Lower leg skin (tissue), 4 donors: Measurements from ENCODE around the gene RNF213. TPM values are rescaled to one million over a fixed set of nuclear protein-coding genes. Genes with fewer than 3 reads are reported as not detected.

Experiments
- DNase-seq, 2 donors: peaks; one replicate each; pipeline ENCODE4 v3.0.0-alpha.2; 2019; ENCODE audit warnings: low spot score in 2 of 2
- H3K4me3 ChIP-seq: fragments of 200-600 bp; sonication (generic); 2 replicates; pipeline ENCODE4 v1.5.1; 2017; ENCODE audit warnings: mild to moderate bottlenecking, low read depth; ENCODE audit not compliant: poor library complexity, severe bottlenecking
- POLR2A ChIP-seq, 2 donors: fragments of 450-650 bp; IDR thresholded peaks; one replicate each; pipeline ENCODE4 v1.6.1; 2016 to 2017; ENCODE audit warnings: antibody characterized with exemption in 2 of 2, mild to moderate bottlenecking in 1 of 2, moderate library complexity in 1 of 2
- WGBS, 2 donors: methylation state at CpG; one replicate each; pipeline ENCODE4 v1.1.5; 2018; 5-methylcytosine and 5-hydroxymethylcytosine counted together
- intact Hi-C: fragments of 100-400 bp; cut with DNase I; formaldehyde crosslinking; loops from one replicate; pipeline ENCODE4 v1.15.0; 2023; ENCODE audit warnings: low total_unique reads
- total RNA-seq, 4 donors: library from RNA; depleted of rRNA; stranded (reverse); fragments of >200 nt; gene quantifications; one replicate each; pipeline ENCODE4 v1.1.0, GENCODE V29; 2016
- TF ChIP-seq, protein P1 (sequence below), 3 donors: fragments of 450-650 bp; IDR thresholded peaks; one replicate each; pipeline ENCODE4 v1.5.1; 2016; ENCODE audit warnings: antibody characterized with exemption in 3 of 3, mild to moderate bottlenecking in 3 of 3, moderate library complexity in 2 of 3

The RNF213 gene
- total RNA-seq, 4 donors from 2014 or later = 48.4 to 103 (median 59.8) TPM

- TF ChIP-seq, protein P1, sequence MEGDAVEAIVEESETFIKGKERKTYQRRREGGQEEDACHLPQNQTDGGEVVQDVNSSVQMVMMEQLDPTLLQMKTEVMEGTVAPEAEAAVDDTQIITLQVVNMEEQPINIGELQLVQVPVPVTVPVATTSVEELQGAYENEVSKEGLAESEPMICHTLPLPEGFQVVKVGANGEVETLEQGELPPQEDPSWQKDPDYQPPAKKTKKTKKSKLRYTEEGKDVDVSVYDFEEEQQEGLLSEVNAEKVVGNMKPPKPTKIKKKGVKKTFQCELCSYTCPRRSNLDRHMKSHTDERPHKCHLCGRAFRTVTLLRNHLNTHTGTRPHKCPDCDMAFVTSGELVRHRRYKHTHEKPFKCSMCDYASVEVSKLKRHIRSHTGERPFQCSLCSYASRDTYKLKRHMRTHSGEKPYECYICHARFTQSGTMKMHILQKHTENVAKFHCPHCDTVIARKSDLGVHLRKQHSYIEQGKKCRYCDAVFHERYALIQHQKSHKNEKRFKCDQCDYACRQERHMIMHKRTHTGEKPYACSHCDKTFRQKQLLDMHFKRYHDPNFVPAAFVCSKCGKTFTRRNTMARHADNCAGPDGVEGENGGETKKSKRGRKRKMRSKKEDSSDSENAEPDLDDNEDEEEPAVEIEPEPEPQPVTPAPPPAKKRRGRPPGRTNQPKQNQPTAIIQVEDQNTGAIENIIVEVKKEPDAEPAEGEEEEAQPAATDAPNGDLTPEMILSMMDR (IDR thresholded peaks at IDR 0.05) = no peak
- no peak for TF ChIP-seq POLR2A (IDR thresholded peaks at IDR 0.05)
- H3K4me3 ChIP-seq = no peak overlapping the region
- 92 to 93% methylated on average over 46 to 48 of the region's 48 CpGs for WGBS, 2 donors
- DNase-seq = no peak
- intact Hi-C loops = no loop called here
These were observed 46.4 kb upstream of the RNF213 start for GRCh38 chr17:80214012-80214877.

DNA sequence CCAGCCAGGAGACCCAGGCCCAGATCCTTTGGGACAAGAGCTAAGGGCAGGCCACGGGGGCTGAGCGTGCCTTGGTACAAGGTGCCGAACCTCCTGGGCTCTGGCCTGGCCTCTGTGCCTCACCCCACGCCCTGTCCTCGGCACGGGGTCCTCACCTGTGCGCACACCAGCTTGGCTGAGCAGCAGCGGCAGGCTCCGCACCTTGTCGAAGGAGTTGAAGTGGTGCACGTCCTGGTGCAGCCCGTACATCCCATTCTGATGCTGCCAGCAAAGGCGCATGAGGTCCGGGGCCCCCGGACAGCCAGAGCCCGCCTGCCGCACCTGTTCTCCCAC is 45.8 kb upstream of the RNF213 start:
- DNase-seq = no peak
- intact Hi-C loops = no loop called here
- WGBS, 2 donors = 93 to 94% methylated on average over 12 to 17 of the region's 17 CpGs
- no peak overlapping the region for H3K4me3 ChIP-seq
- TF ChIP-seq, protein P1 (IDR thresholded peaks at IDR 0.05) = no peak
- TF ChIP-seq POLR2A (IDR thresholded peaks at IDR 0.05) = no peak

DNA sequence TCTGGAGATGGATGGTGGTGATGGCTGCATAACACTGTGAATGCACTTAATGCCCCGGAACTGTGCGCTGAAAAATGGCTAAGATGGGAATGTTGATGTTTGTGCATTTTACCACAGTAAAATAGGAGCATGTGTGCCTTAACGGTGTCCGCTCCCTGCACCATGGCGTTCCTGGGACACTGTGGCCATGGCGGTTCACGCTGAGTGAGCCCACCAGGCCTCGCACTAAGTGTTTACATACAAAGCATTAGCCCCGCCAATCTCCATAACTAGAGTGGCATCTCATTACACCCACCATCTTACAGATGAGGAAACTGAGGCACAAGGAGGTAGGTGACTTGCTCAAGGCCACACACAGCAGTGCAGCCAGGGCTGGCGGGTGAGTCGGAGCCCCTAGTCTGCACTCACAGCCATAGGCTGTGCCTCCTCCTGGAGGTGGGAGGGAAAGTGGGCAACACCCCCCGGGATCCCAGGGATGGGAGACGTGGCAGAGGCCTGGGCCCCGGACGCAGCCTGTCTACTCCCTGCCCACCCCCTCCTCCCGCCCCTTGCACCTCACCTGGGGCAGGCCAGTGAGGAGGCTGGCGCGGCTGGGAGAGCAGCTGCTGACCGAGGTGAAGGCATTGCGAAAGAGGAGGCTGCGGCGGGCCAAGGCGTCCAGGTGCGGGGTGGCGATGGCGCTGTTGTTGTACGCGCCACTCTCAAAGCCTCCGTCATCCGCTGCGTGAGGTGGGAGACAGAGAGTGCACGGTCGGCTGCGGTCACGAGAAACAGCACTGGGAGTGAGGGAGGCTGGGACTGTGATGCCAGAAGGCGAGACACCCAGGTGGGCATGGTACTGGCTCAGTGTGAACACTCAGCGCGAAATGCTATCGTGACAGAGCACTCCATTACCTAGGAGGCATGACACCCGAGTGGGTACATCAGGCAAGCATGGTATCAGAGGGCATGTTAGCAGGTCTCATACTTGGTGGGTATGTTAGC is 43.9 kb upstream of the RNF213 start:
- WGBS, 2 donors = 96% methylated on average over 35 to 40 of the region's 40 CpGs
- no peak overlapping the region for H3K4me3 ChIP-seq
- TF ChIP-seq, protein P1 (IDR thresholded peaks at IDR 0.05) = no peak
- TF ChIP-seq POLR2A (IDR thresholded peaks at IDR 0.05) = no peak
- no peak for DNase-seq
- intact Hi-C loops = no loop called here

DNA sequence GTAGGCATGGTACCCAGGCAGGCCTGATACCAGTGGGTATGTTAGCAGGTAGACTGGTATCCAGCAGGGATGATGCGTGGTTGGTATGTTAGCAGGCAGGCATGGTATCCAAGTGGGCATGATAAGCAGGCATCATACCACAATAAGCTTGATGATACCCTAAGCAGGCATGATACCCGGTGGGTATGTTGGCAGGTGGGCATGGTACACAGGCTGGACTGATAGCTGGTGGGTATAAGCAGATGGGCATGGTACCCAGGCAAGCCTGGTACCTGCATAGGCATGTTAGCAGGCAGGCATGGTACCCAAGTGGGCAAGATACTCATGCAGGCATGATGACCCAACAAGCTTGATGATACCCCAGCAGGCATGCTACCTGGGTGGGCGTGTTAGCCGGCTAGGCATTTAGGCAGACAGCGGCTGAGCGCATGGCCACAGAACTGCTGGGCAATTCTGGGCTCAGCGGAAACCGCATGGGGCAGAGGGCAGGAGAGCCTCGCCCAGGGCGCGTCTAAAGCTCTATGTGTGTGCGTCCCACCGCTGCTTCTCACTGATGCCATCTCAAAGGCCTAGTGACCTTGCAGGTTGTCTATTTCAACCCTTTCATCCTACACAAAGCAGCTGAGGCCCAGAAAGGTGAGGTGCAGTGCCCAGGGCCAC is 42.8 kb upstream of the RNF213 start:
- intact Hi-C loops = no loop called here
- TF ChIP-seq POLR2A (IDR thresholded peaks at IDR 0.05) = no peak
- TF ChIP-seq, protein P1 (IDR thresholded peaks at IDR 0.05) = no peak
- 94 to 95% methylated on average over 12 to 13 of the region's 13 CpGs for WGBS, 2 donors

DNA sequence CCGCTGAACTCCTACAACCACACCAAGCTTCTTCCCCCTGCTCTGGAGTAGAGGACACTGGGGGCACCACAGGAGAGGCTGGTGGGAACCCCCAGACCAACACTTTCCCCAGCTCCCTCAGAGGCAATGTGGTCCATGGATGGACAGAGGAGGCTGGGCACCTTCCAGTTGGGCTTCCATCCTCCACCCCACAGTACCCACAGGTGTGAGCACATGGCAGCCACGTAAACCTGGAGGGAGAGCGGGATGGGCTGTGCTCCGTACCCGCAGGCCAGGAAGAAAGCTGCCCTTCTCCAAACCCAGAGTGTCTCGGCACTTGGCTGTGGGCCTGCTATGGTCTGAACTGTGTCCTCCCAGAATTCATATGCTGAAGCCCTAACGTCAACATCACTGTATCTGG is 42.3 kb upstream of the RNF213 start:
- 85 to 90% methylated on average over 7 of the region's 7 CpGs for WGBS, 2 donors
- no peak overlapping the region for H3K4me3 ChIP-seq
- no peak for DNase-seq
- no peak for TF ChIP-seq POLR2A (IDR thresholded peaks at IDR 0.05)
- TF ChIP-seq, protein P1 (IDR thresholded peaks at IDR 0.05) = no peak
- intact Hi-C loops = no loop called here

More for the DNA sequence above, 42.8 kb upstream of the RNF213 start:
- no peak for DNase-seq
- H3K4me3 ChIP-seq = no peak overlapping the region
